OCI-LY1 (cell line): ENCODE measurements around the gene S1PR1.

ENCODE experiments used
- H2AFZ ChIP-seq: fragments of 200-600 bp; sonication (generic), shearing (Covaris generic); 2 replicates; pipeline ENCODE4 v1.6.0; 2014; ENCODE audit warnings: antibody characterized with exemption, mild to moderate bottlenecking, low read length
- H3F3A ChIP-seq: fragments of 200-600 bp; sonication (generic), shearing (Covaris generic); 2 replicates; pipeline ENCODE4 v1.6.0; 2014; ENCODE audit warnings: mild to moderate bottlenecking, antibody characterized with exemption, low read length, moderate library complexity; ENCODE audit not compliant: insufficient read depth
- H3K27ac ChIP-seq: fragments of 200-600 bp; sonication (generic); 2 replicates; pipeline ENCODE4 v1.5.1; 2014; ENCODE audit warnings: low read length, mixed run types, mild to moderate bottlenecking, low read depth; ENCODE audit not compliant: poor library complexity, severe bottlenecking
- H3K27me3 ChIP-seq: fragments of 200-600 bp; sonication (generic); 2 replicates; pipeline ENCODE4 v1.6.0; 2014; ENCODE audit warnings: antibody characterized with exemption, mild to moderate bottlenecking, low read length, moderate library complexity; ENCODE audit not compliant: insufficient read depth
- H3K36me3 ChIP-seq: fragments of 200-600 bp; sonication (generic); 2 replicates; pipeline ENCODE4 v1.6.1; 2014; ENCODE audit warnings: mild to moderate bottlenecking, antibody characterized with exemption, low read length, moderate library complexity, mixed read lengths; ENCODE audit not compliant: insufficient read depth
- H3K4me1 ChIP-seq: fragments of 200-600 bp; sonication (generic); 2 replicates; pipeline ENCODE4 v1.5.1; 2014; ENCODE audit warnings: mild to moderate bottlenecking, low read length, moderate library complexity; ENCODE audit not compliant: insufficient read depth, severe bottlenecking
- H3K4me2 ChIP-seq: fragments of 200-600 bp; sonication (generic), shearing (Covaris generic); 2 replicates; pipeline ENCODE4 v1.6.1; 2014; ENCODE audit warnings: low read length
- H3K4me3 ChIP-seq: fragments of 200-600 bp; sonication (generic); 2 replicates; pipeline ENCODE4 v1.5.1; 2014; ENCODE audit warnings: low read length, low read depth, mild to moderate bottlenecking, mixed read lengths; ENCODE audit not compliant: poor library complexity, severe bottlenecking
- H3K79me2 ChIP-seq: fragments of 200-600 bp; shearing (Covaris generic); 2 replicates; pipeline ENCODE4 v1.6.1; 2016; ENCODE audit warnings: mixed run types, low read length, mixed read lengths; ENCODE audit not compliant: insufficient read depth
- H3K9ac ChIP-seq: fragments of 200-600 bp; sonication (generic), shearing (Covaris generic); 2 replicates; pipeline ENCODE4 v1.6.1; 2014; ENCODE audit warnings: mild to moderate bottlenecking, low read length, mixed read lengths
- H3K9me2 ChIP-seq: fragments of 200-600 bp; sonication (generic), shearing (Covaris generic); 2 replicates; pipeline ENCODE4 v1.6.1; 2014; ENCODE audit warnings: low read depth, mild to moderate bottlenecking, low read length, mixed read lengths
- H3K9me3 ChIP-seq: fragments of 200-600 bp; shearing (Covaris generic); 2 replicates; pipeline ENCODE4 v1.6.1; 2014; ENCODE audit warnings: low read length, mixed read lengths
- H4K20me1 ChIP-seq: fragments of 200-600 bp; sonication (generic), shearing (Covaris generic); 2 replicates; pipeline ENCODE4 v1.6.0; 2016; ENCODE audit warnings: mild to moderate bottlenecking, low read length; ENCODE audit not compliant: insufficient read depth
- EZH2 ChIP-seq: fragments of 200-600 bp; sonication (generic), shearing (Covaris generic); IDR thresholded peaks from 2 replicates; pipeline ENCODE4 v1.8.0; 2017; ENCODE audit warnings: borderline replicate concordance, mixed run types, mild to moderate bottlenecking, antibody characterized with exemption, low read length, moderate library complexity, mixed read lengths
- TF ChIP-seq, protein P1 (sequence below): fragments of 200-600 bp; sonication (generic), shearing (Covaris generic); IDR thresholded peaks from 2 replicates; pipeline ENCODE4 v1.5.1; 2017; ENCODE audit warnings: mild to moderate bottlenecking, antibody characterized with exemption, low read length, moderate library complexity, mixed read lengths

Gene S1PR1

DNA sequence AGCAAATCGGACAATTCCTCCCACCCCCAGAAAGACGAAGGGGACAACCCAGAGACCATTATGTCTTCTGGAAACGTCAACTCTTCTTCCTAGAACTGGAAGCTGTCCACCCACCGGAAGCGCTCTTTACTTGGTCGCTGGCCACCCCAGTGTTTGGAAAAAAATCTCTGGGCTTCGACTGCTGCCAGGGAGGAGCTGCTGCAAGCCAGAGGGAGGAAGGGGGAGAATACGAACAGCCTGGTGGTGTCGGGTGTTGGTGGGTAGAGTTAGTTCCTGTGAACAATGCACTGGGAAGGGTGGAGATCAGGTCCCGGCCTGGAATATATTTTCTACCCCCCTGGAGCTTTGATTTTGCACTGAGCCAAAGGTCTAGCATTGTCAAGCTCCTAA lies 3.2 kb downstream of the S1PR1 start:
- H3K79me2 ChIP-seq = no peaks in the 10 kb centered on the region
- no peak overlapping the region for H2AFZ ChIP-seq
- no peaks in the 10 kb centered on the region for H4K20me1 ChIP-seq
- no peak for TF ChIP-seq EZH2
- TF ChIP-seq, protein P1, sequence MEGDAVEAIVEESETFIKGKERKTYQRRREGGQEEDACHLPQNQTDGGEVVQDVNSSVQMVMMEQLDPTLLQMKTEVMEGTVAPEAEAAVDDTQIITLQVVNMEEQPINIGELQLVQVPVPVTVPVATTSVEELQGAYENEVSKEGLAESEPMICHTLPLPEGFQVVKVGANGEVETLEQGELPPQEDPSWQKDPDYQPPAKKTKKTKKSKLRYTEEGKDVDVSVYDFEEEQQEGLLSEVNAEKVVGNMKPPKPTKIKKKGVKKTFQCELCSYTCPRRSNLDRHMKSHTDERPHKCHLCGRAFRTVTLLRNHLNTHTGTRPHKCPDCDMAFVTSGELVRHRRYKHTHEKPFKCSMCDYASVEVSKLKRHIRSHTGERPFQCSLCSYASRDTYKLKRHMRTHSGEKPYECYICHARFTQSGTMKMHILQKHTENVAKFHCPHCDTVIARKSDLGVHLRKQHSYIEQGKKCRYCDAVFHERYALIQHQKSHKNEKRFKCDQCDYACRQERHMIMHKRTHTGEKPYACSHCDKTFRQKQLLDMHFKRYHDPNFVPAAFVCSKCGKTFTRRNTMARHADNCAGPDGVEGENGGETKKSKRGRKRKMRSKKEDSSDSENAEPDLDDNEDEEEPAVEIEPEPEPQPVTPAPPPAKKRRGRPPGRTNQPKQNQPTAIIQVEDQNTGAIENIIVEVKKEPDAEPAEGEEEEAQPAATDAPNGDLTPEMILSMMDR = no peak
- no peaks in the 10 kb centered on the region for H3K9me2 ChIP-seq
- H3K4me1 ChIP-seq = peaks cover 29% of the 10 kb centered on the region
- H3K4me2 ChIP-seq = no peak overlapping the region
- no peaks in the 10 kb centered on the region for H3K9me3 ChIP-seq
- H3F3A ChIP-seq = no peaks in the 10 kb centered on the region
- H3K27me3 ChIP-seq = no peaks in the 10 kb centered on the region; the same call in none of the 2 replicates
- no peak overlapping the region for H3K4me3 ChIP-seq
- H3K9ac ChIP-seq = no peak overlapping the region
- H3K27ac ChIP-seq = no peak overlapping the region
- no peaks in the 10 kb centered on the region for H3K36me3 ChIP-seq

DNA sequence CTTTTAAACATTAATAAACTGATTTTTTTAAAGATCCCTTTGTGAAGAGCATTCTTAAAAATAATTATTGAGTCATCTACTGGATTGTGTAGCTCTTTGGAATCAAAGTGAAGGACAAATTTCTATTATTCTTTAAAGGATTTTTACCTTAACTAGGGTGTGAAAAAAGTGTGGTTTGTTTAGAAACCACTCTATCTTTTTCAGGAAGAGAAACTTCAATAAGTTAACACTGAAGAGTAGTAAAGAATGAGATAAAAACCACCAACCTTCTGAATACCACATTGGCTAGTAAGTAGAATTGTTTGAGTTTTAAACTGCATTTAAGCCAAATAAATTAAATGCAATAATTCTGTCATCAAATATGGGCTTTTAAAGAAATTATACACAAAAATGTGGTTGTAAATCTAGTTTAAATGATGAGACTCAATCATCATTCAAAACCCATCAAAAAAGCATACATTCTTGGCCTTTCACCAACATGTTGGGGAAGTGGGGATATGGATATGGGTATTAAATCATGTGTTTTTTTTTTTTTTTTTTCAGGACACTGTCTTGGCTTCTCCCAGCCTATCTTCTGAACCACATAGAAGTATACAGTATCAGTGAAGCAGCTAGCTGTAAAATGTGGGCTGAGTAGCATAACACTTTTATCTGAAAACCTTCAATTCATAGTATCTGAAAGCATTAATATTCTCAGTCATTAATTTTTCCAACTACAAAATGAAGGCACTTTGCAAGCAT lies 4.8 kb downstream of the S1PR1 start:
- H3K4me2 ChIP-seq = no peak overlapping the region

DNA sequence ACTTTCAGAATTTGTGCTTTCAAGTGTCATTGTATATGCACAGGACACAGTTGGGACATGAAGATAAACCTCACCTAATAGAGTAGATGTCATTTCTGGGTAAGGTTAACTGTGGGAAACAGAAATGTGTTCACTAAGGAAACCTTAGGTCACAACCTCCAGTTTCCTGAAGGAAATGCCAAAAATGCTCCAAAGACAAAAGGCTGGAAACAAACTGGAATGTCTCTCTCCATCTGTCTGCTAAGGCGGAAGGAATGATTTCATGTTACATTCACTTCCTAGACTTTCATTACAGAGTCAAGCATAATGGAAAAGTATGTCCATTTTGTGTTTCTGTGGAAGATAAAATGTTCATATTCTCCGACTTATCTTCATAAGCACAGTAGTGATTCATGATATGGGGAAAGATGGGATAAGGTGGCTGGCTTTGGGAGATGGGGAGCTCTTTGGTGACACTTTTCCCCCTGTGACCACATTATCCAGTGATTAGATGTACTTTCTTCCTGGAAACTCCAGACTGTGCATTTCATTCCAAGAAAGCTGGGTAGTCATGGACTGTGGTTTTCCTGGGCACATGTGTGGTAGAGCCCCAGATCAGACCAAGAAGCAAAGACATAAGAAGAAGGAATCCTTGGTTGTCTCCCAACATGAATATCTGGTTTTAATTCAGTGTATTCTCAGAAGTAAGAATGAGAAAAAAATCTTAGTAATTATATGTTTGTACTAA lies 5.7 kb downstream of the S1PR1 start:
- H3K9me3 ChIP-seq = no peaks in the 10 kb centered on the region
- H3K36me3 ChIP-seq = no peaks in the 10 kb centered on the region
- no peak overlapping the region for H3K27ac ChIP-seq
- TF ChIP-seq, protein P1 = no peak
- TF ChIP-seq EZH2 = no peak
- no peak overlapping the region for H3K9ac ChIP-seq
- H3K27me3 ChIP-seq = peaks cover 9% of the 10 kb centered on the region; the same call in 1 of the 2 replicates
- no peaks in the 10 kb centered on the region for H3F3A ChIP-seq
- peaks cover 20% of the 10 kb centered on the region for H3K4me1 ChIP-seq
- H4K20me1 ChIP-seq = no peaks in the 10 kb centered on the region
- H3K4me2 ChIP-seq = no peak overlapping the region
- no peak overlapping the region for H2AFZ ChIP-seq
- H3K79me2 ChIP-seq = no peaks in the 10 kb centered on the region
- no peaks in the 10 kb centered on the region for H3K9me2 ChIP-seq
- no peak overlapping the region for H3K4me3 ChIP-seq

More for the DNA sequence above, 4.8 kb downstream of the S1PR1 start:
- Histone ChIP-seq H4K20me1 (no peaks in the 10 kb centered on the region), H3K4me3 (no peak overlapping the region), H3K27me3 (peaks cover 9% of the 10 kb centered on the region), H3K27ac (no peak overlapping the region), H3K36me3 (no peaks in the 10 kb centered on the region), H3K9ac (no peak overlapping the region), H3K4me1 (peaks cover 21% of the 10 kb centered on the region), H3K9me3 (no peaks in the 10 kb centered on the region), H3K9me2 (no peaks in the 10 kb centered on the region), H3K79me2 (no peaks in the 10 kb centered on the region), H3F3A (no peaks in the 10 kb centered on the region), H2AFZ (no peak overlapping the region)
- TF ChIP-seq EZH2 = no peak
- TF ChIP-seq, protein P1 = no peak
